NCI-H1694 treated with DMSO at 0.1 percent for 48 hours (cell line): ENCODE results near the gene CYP2A13.
"Not testable (repeated sequence)": the region's sequence is repeated elsewhere in the genome, so short reads cannot be mapped to it uniquely, and the experiment has no call there.

ENCODE experiments used
- DNase-seq: peaks from one replicate; lab custom pipeline; 2025; lab: John Stamatoyannopoulos, UW

The CYP2A13 gene, protein sequence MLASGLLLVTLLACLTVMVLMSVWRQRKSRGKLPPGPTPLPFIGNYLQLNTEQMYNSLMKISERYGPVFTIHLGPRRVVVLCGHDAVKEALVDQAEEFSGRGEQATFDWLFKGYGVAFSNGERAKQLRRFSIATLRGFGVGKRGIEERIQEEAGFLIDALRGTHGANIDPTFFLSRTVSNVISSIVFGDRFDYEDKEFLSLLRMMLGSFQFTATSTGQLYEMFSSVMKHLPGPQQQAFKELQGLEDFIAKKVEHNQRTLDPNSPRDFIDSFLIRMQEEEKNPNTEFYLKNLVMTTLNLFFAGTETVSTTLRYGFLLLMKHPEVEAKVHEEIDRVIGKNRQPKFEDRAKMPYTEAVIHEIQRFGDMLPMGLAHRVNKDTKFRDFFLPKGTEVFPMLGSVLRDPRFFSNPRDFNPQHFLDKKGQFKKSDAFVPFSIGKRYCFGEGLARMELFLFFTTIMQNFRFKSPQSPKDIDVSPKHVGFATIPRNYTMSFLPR

DNA sequence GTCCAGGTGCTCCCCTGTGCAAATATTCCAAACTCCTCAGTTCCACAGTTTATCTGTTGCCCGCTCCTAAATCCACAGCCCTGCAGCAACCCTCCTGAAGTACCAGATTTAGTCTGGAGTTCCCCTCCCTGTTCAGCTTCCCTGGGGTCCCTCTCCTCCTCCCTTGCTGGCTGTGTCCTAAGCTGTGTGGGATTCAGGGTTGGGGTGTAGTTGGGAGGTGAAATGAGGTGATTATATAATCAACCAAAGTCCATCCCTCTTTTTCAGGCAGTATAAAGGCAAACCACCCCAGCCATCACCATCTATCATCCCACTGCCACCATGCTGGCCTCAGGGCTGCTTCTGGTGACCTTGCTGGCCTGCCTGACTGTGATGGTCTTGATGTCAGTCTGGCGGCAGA, at the start of gene CYP2A13:
CYP2A13 (plus strand) TSS at position 301 of the 400 bp plus-strand sequence; CDS start at position 322, 21 bp downstream.
- no peak for DNase-seq

GRCh38 chr19:41039806-41040205, 48.4 kb upstream of the CYP2A13 start:
- no peak for DNase-seq

DNA sequence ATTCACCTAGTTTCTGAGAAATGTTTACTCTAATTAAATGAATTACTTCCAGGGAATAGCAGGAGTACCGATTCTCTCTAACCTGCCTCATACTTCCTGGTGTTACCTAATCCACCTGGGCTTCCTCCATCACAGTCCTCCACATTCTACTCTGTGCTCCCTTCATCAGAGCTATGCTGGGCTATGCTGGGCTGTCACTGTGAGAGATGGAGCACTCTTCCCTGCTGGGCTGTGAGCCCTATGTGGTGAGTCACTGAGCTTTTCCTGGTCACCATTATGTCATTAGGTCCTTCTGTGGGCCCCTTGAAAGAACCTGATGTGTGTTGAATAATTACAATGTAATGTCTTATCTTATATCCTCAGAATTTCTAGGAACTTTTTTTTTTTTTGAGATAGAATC, 43.2 kb upstream of the CYP2A13 start:
- DNase-seq = not testable (repeated sequence)

- no peak for DNase-seq
These were observed 37.8 kb upstream of the CYP2A13 start for GRCh38 chr19:41050426-41050825.

- not testable (repeated sequence) for DNase-seq
These were observed 36.1 kb upstream of the CYP2A13 start for GRCh38 chr19:41052162-41052561.

- DNase-seq = not testable (repeated sequence)
These were observed 34.9 kb upstream of the CYP2A13 start for GRCh38 chr19:41053331-41053730.

- DNase-seq = no peak
These were observed 23.2 kb upstream of the CYP2A13 start for GRCh38 chr19:41064974-41065569.

- no peak for DNase-seq
These were observed 12.0 kb upstream of the CYP2A13 start for GRCh38 chr19:41076286-41076685.

- no peak for DNase-seq
These were observed 4.7 kb upstream of the CYP2A13 start for GRCh38 chr19:41083516-41083915.

- DNase-seq = no peak
These were observed 2.4 kb upstream of the CYP2A13 start for GRCh38 chr19:41085748-41086415.

GRCh38 chr19:41089959-41090358, 1.7 kb downstream of the CYP2A13 start:
- DNase-seq = no peak

GRCh38 chr19:41095703-41096102, 7.5 kb downstream of the CYP2A13 start:
- DNase-seq = no peak

- no peak for DNase-seq
These were observed 8.1 kb downstream of the CYP2A13 start for GRCh38 chr19:41096353-41096752.

DNA sequence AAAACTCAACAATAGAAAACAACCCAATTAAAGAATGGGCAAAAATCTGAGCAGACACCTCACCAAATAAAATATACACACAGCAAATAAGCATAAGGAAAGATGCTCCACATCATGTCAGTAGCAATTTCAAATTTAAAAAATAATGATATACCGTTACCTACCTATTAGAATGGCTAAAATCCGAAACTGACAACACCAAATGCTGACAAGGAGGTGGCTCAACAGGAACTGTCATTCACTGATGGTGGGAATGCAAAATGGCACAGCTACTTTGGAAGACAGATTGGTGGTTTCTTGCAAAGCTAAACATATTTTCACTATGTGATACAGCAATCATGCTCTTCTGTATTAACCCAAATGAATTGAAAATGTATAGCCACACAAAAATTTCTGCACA, 9.1 kb downstream of the CYP2A13 start:
- no peak for DNase-seq

- DNase-seq = no peak
These were observed 10.5 kb downstream of the CYP2A13 start for GRCh38 chr19:41098762-41099161.

DNA sequence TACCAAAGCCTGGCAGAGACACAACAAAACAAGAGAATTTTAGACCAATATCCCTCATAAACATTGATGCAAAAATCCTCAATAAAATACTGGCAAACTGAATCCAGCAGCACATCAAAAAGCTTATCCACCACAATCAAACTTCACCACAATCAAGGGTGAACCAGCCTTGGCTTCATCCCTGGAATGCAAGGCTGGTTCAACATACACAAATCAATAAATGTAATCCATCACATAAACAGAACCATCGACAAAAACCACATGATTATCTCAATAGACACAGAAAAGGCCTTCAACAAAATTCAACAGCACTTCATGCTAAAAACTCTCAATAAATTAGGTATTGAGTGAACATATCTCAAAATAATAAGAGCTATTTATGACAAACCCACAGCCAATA, 14.0 kb downstream of the CYP2A13 start:
- not testable (repeated sequence) for DNase-seq

GRCh38 chr19:41106177-41106576, 17.9 kb downstream of the CYP2A13 start:
- DNase-seq = no peak

- no peak for DNase-seq
These were observed 23.0 kb downstream of the CYP2A13 start for GRCh38 chr19:41111296-41111695.

GRCh38 chr19:41111750-41112295, 23.6 kb downstream of the CYP2A13 start:
- DNase-seq = no peak

- no peak for DNase-seq
These were observed 24.6 kb downstream of the CYP2A13 start for GRCh38 chr19:41112728-41113290.

DNA sequence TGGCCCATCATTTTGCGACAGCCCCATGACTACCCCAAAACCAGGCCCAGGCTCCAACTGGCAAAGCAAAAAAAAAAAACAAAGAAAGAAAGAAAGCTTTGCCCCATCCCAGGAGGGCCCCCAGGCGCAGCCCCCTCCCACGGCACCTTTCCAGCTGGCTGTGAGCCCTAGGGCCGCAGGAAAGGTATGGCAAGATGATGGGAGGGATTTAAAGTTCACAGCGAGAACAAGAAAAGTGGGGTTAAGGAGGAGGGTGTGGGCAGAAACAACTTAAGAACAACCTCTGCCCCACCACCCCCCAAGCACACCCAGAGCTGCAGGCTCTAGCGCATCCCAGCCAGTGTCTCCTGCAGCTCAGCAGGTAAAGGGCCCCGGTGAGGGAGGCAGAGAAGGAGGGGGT, 25.9 kb downstream of the CYP2A13 start, which contains the start of gene CYP2F1:
CYP2F1 (plus strand) TSS at position 301 of the 400 bp plus-strand sequence. CDS start 1,757 bp downstream, outside the sequence.
- no peak for DNase-seq

- no peak for DNase-seq
These were observed 28.0 kb downstream of the CYP2A13 start for GRCh38 chr19:41116261-41116660.
